H1 (cell line): Measurements from ENCODE around the gene OR6F1. TPM values are rescaled to one million over a fixed set of nuclear protein-coding genes. Genes with fewer than 3 reads are reported as not detected.

Experiments used
- CTCF ChIA-PET: fragments of 300-600 bp; sonication (Branson Sonifier 250); formaldehyde crosslinking; loops from one replicate; lab custom pipeline; 2021; ENCODE audit not compliant: partially characterized antibody; lab: Charles Lee
- POLR2A ChIA-PET: fragments of 300-600 bp; sonication (Branson Sonifier 250); formaldehyde crosslinking; loops from one replicate; lab custom pipeline; 2021; ENCODE audit warnings: inconsistent platforms; ENCODE audit not compliant: partially characterized antibody; lab: Charles Lee
- DNase-seq, 2 experiments: peaks; one replicate each; pipeline versions ENCODE4 v3.0.0 to v3.0.0-alpha.2; 2010 to 2022; ENCODE audit warnings: low spot score in 2 of 2, low read depth in 1 of 2, mixed read lengths in 1 of 2
- FAIRE-seq: peaks from 2 replicates; lab custom pipeline; 2011; peaks lifted over from hg19 to GRCh38; lab: Jason Lieb, UNC
- H2AFZ ChIP-seq: 2 replicates; pipeline ENCODE4 v1.8.1; 2012; ENCODE audit warnings: low read length, inconsistent platforms
- H2AK5ac ChIP-seq: 2 replicates; pipeline ENCODE4 v1.6.1; 2013; ENCODE audit warnings: low read depth, low read length
- H2BK120ac ChIP-seq: replicated peaks from 2 replicates; pipeline ENCODE3; 2013; ENCODE audit warnings: low read depth, low read length, inconsistent platforms
- H2BK12ac ChIP-seq: 2 replicates; pipeline ENCODE4 v1.6.1; 2013; ENCODE audit warnings: low read depth, low read length
- H2BK15ac ChIP-seq: 2 replicates; pipeline ENCODE4 v1.6.1; 2013; ENCODE audit warnings: low read length
- H2BK20ac ChIP-seq: 2 replicates; pipeline ENCODE4 v1.6.1; 2013; ENCODE audit warnings: low read length
- H2BK5ac ChIP-seq: 2 replicates; pipeline ENCODE4 v1.6.1; 2013; ENCODE audit warnings: low read depth, low read length
- H3K14ac ChIP-seq: 2 replicates; pipeline ENCODE4 v1.6.1; 2013; ENCODE audit warnings: inconsistent platforms; ENCODE audit not compliant: insufficient read length
- H3K18ac ChIP-seq: 2 replicates; pipeline ENCODE4 v1.6.1; 2013; ENCODE audit warnings: low read length; ENCODE audit errors: extremely low read depth
- H3K23ac ChIP-seq: 2 replicates; pipeline ENCODE4 v1.6.1; 2013; ENCODE audit warnings: inconsistent platforms; ENCODE audit not compliant: insufficient read length
- H3K23me2 ChIP-seq: 2 replicates; pipeline ENCODE4 v1.6.1; 2013; ENCODE audit warnings: low read depth, low read length
- H3K27ac ChIP-seq: 2 replicates; pipeline ENCODE4 v1.6.1; 2011; ENCODE audit warnings: low read depth, low read length, inconsistent platforms
- H3K27me3 ChIP-seq, 4 experiments: replicated peaks in 1 of 4; 1 replicate in 1 of 4; 2 replicates in 3 of 4; pipeline versions ENCODE4 v1.6.1 to v1.8.1; 2011 to 2013; ENCODE audit warnings: low read length in 3 of 4, mild to moderate bottlenecking in 3 of 4, inconsistent platforms in 2 of 4, mixed read lengths in 2 of 4, moderate library complexity in 1 of 4; ENCODE audit not compliant: control insufficient read depth in 3 of 4, insufficient read depth in 3 of 4; ENCODE audit errors: extremely low read depth in 1 of 4
- H3K36me3 ChIP-seq, 4 experiments: 2 replicates each; pipeline versions ENCODE4 v1.6.1 to v1.8.1; 2011 to 2013; ENCODE audit warnings: mild to moderate bottlenecking in 4 of 4, low read length in 3 of 4, moderate library complexity in 2 of 4, control low read depth in 1 of 4, inconsistent platforms in 1 of 4; ENCODE audit not compliant: insufficient read depth in 4 of 4, control insufficient read depth in 2 of 4
- H3K4ac ChIP-seq: replicated peaks from 2 replicates; pipeline ENCODE3; 2013; ENCODE audit warnings: low read length, low read depth, mixed read lengths, inconsistent platforms; ENCODE audit not compliant: insufficient read length
- H3K4me1 ChIP-seq, 4 experiments: replicated peaks in 1 of 4; 1 replicate in 1 of 4; 2 replicates in 3 of 4; pipeline versions ENCODE4 v1.6.1 to v1.8.1; 2011 to 2013; ENCODE audit warnings: low read length in 3 of 4, inconsistent platforms in 2 of 4, mixed read lengths in 1 of 4; ENCODE audit not compliant: insufficient read depth in 4 of 4, control insufficient read depth in 3 of 4
- H3K4me2 ChIP-seq, 2 experiments: 2 replicates each; pipeline versions ENCODE4 v1.6.1 to v1.8.1; 2011 to 2013; ENCODE audit warnings: low read depth in 2 of 2, low read length in 2 of 2, control low read depth in 1 of 2, inconsistent platforms in 1 of 2, mild to moderate bottlenecking in 1 of 2; ENCODE audit not compliant: insufficient read depth in 1 of 2
- H3K4me3 ChIP-seq, 4 experiments: fragments of 200-600, 300-600 bp in 1 of 4; sonication (generic), shearing (Covaris generic), sonication (Bioruptor Twin) in 1 of 4; 2 replicates each; pipeline versions ENCODE4 v1.5.1 to v1.8.1; 2011 to 2016; ENCODE audit warnings: low read length in 4 of 4, low read depth in 3 of 4, control low read depth in 2 of 4, inconsistent platforms in 2 of 4, mild to moderate bottlenecking in 2 of 4, mixed read lengths in 1 of 4, moderate library complexity in 1 of 4; ENCODE audit not compliant: insufficient read depth in 2 of 4; ENCODE audit errors: extremely low read depth in 1 of 4
- H3K56ac ChIP-seq: replicated peaks from 2 replicates; pipeline ENCODE3; 2013; ENCODE audit warnings: low read depth, mild to moderate bottlenecking, mixed read lengths, low read length, inconsistent platforms; ENCODE audit not compliant: insufficient read length
- H3K79me1 ChIP-seq: 2 replicates; pipeline ENCODE4 v1.6.1; 2013; ENCODE audit warnings: low read depth, low read length, control low read depth
- H3K79me2 ChIP-seq, 2 experiments: 2 replicates each; pipeline versions ENCODE4 v1.6.1 to v1.8.1; 2012 to 2013; ENCODE audit warnings: low read length in 2 of 2, mild to moderate bottlenecking in 2 of 2, inconsistent platforms in 1 of 2; ENCODE audit not compliant: insufficient read depth in 2 of 2, control insufficient read depth in 1 of 2
- H3K9ac ChIP-seq, 4 experiments: replicated peaks in 1 of 4; 1 replicate in 1 of 4; 2 replicates in 3 of 4; pipeline versions ENCODE4 v1.6.1 to v1.8.1; 2011 to 2013; ENCODE audit warnings: low read depth in 3 of 4, low read length in 3 of 4, control low read depth in 2 of 4, mild to moderate bottlenecking in 2 of 4, moderate library complexity in 2 of 4, inconsistent platforms in 1 of 4; ENCODE audit errors: extremely low read depth in 1 of 4
- H3K9me3 ChIP-seq, 2 experiments: 2 replicates each; pipeline versions ENCODE4 v1.6.1 to v1.8.1; 2012 to 2013; ENCODE audit warnings: mild to moderate bottlenecking in 2 of 2, moderate library complexity in 2 of 2, control low read depth in 1 of 2, inconsistent platforms in 1 of 2, low read depth in 1 of 2, low read length in 1 of 2, mixed read lengths in 1 of 2; ENCODE audit not compliant: insufficient read depth in 2 of 2
- H4K20me1 ChIP-seq, 2 experiments: replicated peaks in 1 of 2; 2 replicates each; pipeline versions ENCODE3 to v1.8.1; 2011 to 2013; ENCODE audit warnings: inconsistent platforms in 2 of 2, low read length in 2 of 2, mild to moderate bottlenecking in 1 of 2; ENCODE audit not compliant: insufficient read depth in 2 of 2, control insufficient read depth in 1 of 2
- H4K5ac ChIP-seq: 2 replicates; pipeline ENCODE4 v1.6.1; 2013; ENCODE audit warnings: low read length, low read depth, mixed read lengths, inconsistent platforms; ENCODE audit not compliant: insufficient read length
- H4K8ac ChIP-seq: 2 replicates; pipeline ENCODE4 v1.8.0; 2013; ENCODE audit warnings: mild to moderate bottlenecking, moderate library complexity, low read length, inconsistent platforms; ENCODE audit not compliant: insufficient read depth; ENCODE audit errors: extremely low read depth
- H4K91ac ChIP-seq: replicated peaks from 2 replicates; pipeline ENCODE3; 2013; ENCODE audit warnings: low read length, mixed read lengths, inconsistent platforms; ENCODE audit not compliant: insufficient read length
- SAP30 ChIP-seq: fragments of 300-600 bp; sonication (generic); IDR thresholded peaks from 2 replicates; pipeline ENCODE4 v1.7.1; 2012; ENCODE audit warnings: low read length, moderate library complexity, mild to moderate bottlenecking, inconsistent platforms; ENCODE audit not compliant: insufficient read depth, insufficient replicate concordance
- WGBS, 2 experiments: shearing (Covaris generic) in 1 of 2; methylation state at CpG; one replicate each; pipeline versions ENCODE4 v1.1.6 to v1.1.7; 2013 to 2015; ENCODE audit warnings: low lambda C conversion rate in 2 of 2, mixed read lengths in 2 of 2, inconsistent platforms in 1 of 2, low coverage in 1 of 2, missing lambda C conversion rate in 1 of 2; ENCODE audit not compliant: insufficient replicate concordance in 2 of 2, insufficient coverage in 1 of 2, insufficient read length in 1 of 2; ENCODE audit errors: extremely low coverage in 1 of 2, missing lambda C conversion rate in 1 of 2; 5-methylcytosine and 5-hydroxymethylcytosine counted together
- polyA plus RNA-seq, 7 experiments: library from polyadenylated mRNA; depleted of rRNA in 3 of 7; stranded (reverse) in 5 of 7; unstranded in 2 of 7; fragments of >200 nt in 5 of 7; fragments of 200-250 nt in 2 of 7; gene quantifications; 1 replicate in 5 of 7; 2 replicates in 1 of 7; 4 replicates in 1 of 7; pipeline versions ENCODE4 v1.2.1 to v1.2.3, GENCODE V29; 2011 to 2013; ENCODE audit warnings: missing spikeins in 2 of 7, mixed read lengths in 2 of 7
- total RNA-seq: library from RNA; stranded (reverse); fragmentation: NEBNext Ultra II Directional; extraction: Animal tissue kit (Norgen Biotek cat#: 25700); gene quantifications from 2 replicates; pipeline ENCODE4 v1.2.1, GENCODE V29; 2021

OR6F1 gene
- total and polyA plus RNA-seq, 2 of the 8 experiments (the other 6 are each of a cell fraction or from before 2014, with no cell fraction given): not detected

DNA sequence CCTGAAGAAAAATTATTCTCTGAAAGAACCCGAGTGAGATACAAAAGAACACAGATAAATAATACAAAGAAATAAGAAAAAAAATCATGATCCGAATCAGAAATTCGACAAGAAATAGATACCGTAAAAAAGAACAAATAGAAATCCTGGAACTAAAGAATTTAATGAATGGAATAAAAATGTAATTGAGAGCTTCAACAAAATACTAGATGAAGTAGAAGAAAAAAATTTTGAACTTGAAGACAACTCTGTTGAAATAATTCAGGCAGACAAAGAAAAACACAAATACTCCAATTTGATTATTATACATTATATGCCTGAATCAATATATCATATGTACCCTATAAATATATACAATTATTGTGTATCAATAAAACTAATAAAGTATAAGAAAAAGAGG is 4.8 kb upstream of the OR6F1 start:
- no peaks in the 10 kb centered on the region for H4K20me1 ChIP-seq
- no peaks in the 10 kb centered on the region for H3K36me3 ChIP-seq
- H3K18ac ChIP-seq: no peak overlapping the region
- no peak overlapping the region for H3K14ac ChIP-seq
- H3K79me2 ChIP-seq: no peaks in the 10 kb centered on the region
- CTCF ChIA-PET: no interaction called here
- no peak overlapping the region for H4K5ac ChIP-seq
- no peaks in the 10 kb centered on the region for H3K4me1 ChIP-seq
- H2AK5ac ChIP-seq: no peak overlapping the region
- no peaks in the 10 kb centered on the region for H3K79me1 ChIP-seq
- H3K23ac ChIP-seq: no peak overlapping the region
- FAIRE-seq: no peak
- H2BK120ac ChIP-seq: no peak overlapping the region
- H2AFZ ChIP-seq: no peak overlapping the region
- no peak overlapping the region for H4K8ac ChIP-seq
- H2BK15ac ChIP-seq: no peak overlapping the region
- no peak overlapping the region for H3K9ac ChIP-seq
- no peak overlapping the region for H3K4me3 ChIP-seq
- H3K56ac ChIP-seq: no peak overlapping the region
- no peak for TF ChIP-seq SAP30
- H2BK20ac ChIP-seq: no peak overlapping the region
- H3K23me2 ChIP-seq: no peaks in the 10 kb centered on the region
- H3K27ac ChIP-seq: no peak overlapping the region
- POLR2A ChIA-PET: no interaction called here
- H3K4me2 ChIP-seq: no peak overlapping the region
- no peak overlapping the region for H4K91ac ChIP-seq
- no peaks in the 10 kb centered on the region for H3K27me3 ChIP-seq
- peaks cover 37 to 49% of the 10 kb centered on the region in 2 experiments for H3K9me3 ChIP-seq
- 74% methylated on average over 4 of the region's 4 CpGs; no CpG with 5 or more reads in 1 of the 2 experiments for WGBS, 2 experiments
- H2BK5ac ChIP-seq: no peak overlapping the region
- no peak for DNase-seq
- H2BK12ac ChIP-seq: no peak overlapping the region
- no peak overlapping the region for H3K4ac ChIP-seq
